Measurements from ENCODE around the gene COL15A1.

The COL15A1 gene

DNA sequence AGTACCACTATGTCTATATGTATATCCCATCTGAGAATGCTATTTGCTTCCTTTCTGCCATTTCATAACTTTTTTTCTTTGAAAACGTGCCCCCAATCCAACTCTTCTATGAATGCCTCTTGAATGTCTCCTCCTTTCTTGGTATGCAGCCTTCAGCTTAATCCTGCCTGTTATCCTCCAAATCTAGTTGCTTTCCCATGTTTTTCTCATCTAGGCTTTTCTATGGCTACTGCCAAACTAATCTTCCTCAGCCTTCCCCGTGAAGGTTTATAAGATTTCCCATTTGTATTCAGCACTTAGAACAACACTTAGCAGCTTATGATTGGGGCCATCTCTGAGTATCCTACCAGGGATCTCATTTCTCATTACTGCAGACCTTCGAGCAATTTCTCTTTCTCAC is 163.7 kb downstream of the COL15A1 start:
- peak overlapping the region; percentile 80 for H3K4me3 ChIP-seq (ENCODE audit: low read depth, low read length)
- TF ChIP-seq, protein P1, sequence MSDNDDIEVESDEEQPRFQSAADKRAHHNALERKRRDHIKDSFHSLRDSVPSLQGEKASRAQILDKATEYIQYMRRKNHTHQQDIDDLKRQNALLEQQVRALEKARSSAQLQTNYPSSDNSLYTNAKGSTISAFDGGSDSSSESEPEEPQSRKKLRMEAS (IDR thresholded peaks at IDR 0.05; ENCODE audit: low read depth, low read length): no peak
- TF ChIP-seq, protein P2, sequence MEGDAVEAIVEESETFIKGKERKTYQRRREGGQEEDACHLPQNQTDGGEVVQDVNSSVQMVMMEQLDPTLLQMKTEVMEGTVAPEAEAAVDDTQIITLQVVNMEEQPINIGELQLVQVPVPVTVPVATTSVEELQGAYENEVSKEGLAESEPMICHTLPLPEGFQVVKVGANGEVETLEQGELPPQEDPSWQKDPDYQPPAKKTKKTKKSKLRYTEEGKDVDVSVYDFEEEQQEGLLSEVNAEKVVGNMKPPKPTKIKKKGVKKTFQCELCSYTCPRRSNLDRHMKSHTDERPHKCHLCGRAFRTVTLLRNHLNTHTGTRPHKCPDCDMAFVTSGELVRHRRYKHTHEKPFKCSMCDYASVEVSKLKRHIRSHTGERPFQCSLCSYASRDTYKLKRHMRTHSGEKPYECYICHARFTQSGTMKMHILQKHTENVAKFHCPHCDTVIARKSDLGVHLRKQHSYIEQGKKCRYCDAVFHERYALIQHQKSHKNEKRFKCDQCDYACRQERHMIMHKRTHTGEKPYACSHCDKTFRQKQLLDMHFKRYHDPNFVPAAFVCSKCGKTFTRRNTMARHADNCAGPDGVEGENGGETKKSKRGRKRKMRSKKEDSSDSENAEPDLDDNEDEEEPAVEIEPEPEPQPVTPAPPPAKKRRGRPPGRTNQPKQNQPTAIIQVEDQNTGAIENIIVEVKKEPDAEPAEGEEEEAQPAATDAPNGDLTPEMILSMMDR (IDR thresholded peaks at IDR 0.05; ENCODE audit: low read depth, low read length): no peak
- TF ChIP-seq POLR2A (IDR thresholded peaks at IDR 0.05; ENCODE audit: extremely low read depth, insufficient read length) (no peak), MYC (IDR thresholded peaks at IDR 0.05; ENCODE audit: low read depth, low read length) (no peak)
- DNase-seq (ENCODE audit: low read depth): no peak

- H3K4me3 ChIP-seq (ENCODE audit: low read depth, low read length): peak overlapping the region; percentile 80
- TF ChIP-seq, protein P1 (IDR thresholded peaks at IDR 0.05; ENCODE audit: low read depth, low read length): no peak
- TF ChIP-seq POLR2A (IDR thresholded peaks at IDR 0.05; ENCODE audit: extremely low read depth, insufficient read length): no peak
- no peak for TF ChIP-seq MYC (IDR thresholded peaks at IDR 0.05; ENCODE audit: low read depth, low read length)
- peak; percentile 32 for DNase-seq (ENCODE audit: low read depth)
These were observed 164.4 kb downstream of the COL15A1 start for GRCh38 chr9:99108131-99108530.

DNA sequence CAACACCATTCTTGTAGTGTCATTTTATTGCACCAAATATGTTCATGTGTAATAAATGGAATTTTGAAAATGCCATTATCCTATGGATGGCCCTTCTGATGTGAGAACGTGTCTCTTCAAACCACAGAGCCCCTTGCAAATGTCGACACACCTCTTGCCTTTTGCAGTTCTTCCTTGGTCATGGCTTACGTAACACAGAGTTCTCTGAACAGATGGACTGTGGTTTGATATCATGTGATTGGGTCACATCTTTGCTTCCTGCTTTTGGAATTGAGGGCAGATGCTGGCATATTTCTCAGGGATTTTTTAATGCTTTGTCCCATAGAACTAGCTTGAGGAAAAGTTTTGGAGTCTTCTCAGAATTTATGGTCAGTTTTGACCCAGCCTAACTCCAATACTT is 165.8 kb downstream of the COL15A1 start:
- DNase-seq (ENCODE audit: low read depth): peak; percentile 93
- peak overlapping the region; percentile 80 for H3K4me3 ChIP-seq (ENCODE audit: low read depth, low read length)
- TF ChIP-seq POLR2A (IDR thresholded peaks at IDR 0.05; ENCODE audit: extremely low read depth, insufficient read length) (no peak), MYC (IDR thresholded peaks at IDR 0.05; ENCODE audit: low read depth, low read length) (peak; percentile 58)
- TF ChIP-seq, protein P1 (IDR thresholded peaks at IDR 0.05; ENCODE audit: low read depth, low read length): peak; percentile 65

GRCh38 chr9:99112750-99113413 is 169.2 kb downstream of the COL15A1 start:
- no peak for DNase-seq (ENCODE audit: low read depth)
- no peak overlapping the region for H3K4me3 ChIP-seq (ENCODE audit: low read depth, low read length)
- TF ChIP-seq, protein P1 (IDR thresholded peaks at IDR 0.05; ENCODE audit: low read depth, low read length): no peak
- TF ChIP-seq, protein P2 (IDR thresholded peaks at IDR 0.05; ENCODE audit: low read depth, low read length): no peak
- TF ChIP-seq POLR2A (IDR thresholded peaks at IDR 0.05; ENCODE audit: extremely low read depth, insufficient read length) (no peak), MYC (IDR thresholded peaks at IDR 0.05; ENCODE audit: low read depth, low read length) (no peak)

- no peak overlapping the region for H3K4me3 ChIP-seq (ENCODE audit: low read depth, low read length)
- TF ChIP-seq, protein P1 (IDR thresholded peaks at IDR 0.05; ENCODE audit: low read depth, low read length): no peak
- TF ChIP-seq, protein P2 (IDR thresholded peaks at IDR 0.05; ENCODE audit: low read depth, low read length): no peak
- TF ChIP-seq POLR2A (IDR thresholded peaks at IDR 0.05; ENCODE audit: extremely low read depth, insufficient read length): no peak
- TF ChIP-seq MYC (IDR thresholded peaks at IDR 0.05; ENCODE audit: low read depth, low read length): no peak
- DNase-seq (ENCODE audit: low read depth): no peak
These were observed 169.8 kb downstream of the COL15A1 start for GRCh38 chr9:99113414-99114048.

DNA sequence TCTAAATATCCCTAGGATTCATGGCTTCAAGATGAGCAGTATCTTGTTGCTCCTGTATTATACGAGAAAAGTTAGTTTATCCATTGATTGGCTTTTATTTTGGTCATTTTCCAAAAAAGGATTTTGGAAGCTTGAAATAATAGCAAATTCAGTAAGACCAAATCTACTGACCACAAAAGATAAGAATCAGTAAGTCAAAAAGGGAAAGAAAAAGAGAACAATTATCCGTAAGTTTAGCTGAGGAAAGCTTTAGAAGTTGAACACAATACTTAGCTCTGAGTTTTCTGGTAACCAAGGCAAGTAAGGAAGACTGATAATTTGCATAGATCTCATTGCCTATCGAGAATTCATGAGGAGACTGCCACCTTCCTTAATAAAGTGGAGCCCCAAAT is 170.3 kb downstream of the COL15A1 start:
- H3K4me3 ChIP-seq (ENCODE audit: low read depth, low read length): no peak overlapping the region
- DNase-seq (ENCODE audit: low read depth): no peak
- TF ChIP-seq, protein P1 (IDR thresholded peaks at IDR 0.05; ENCODE audit: low read depth, low read length): no peak
- TF ChIP-seq, protein P2 (IDR thresholded peaks at IDR 0.05; ENCODE audit: low read depth, low read length): no peak
- TF ChIP-seq MYC (IDR thresholded peaks at IDR 0.05; ENCODE audit: low read depth, low read length) (no peak), POLR2A (IDR thresholded peaks at IDR 0.05; ENCODE audit: extremely low read depth, insufficient read length) (no peak)
